Limb (tissue), 2 donors: ENCODE data around the gene SERGEF.
A peak's percentile ranks its signal among the peaks of the same experiment; 100 is the strongest.

Experiments
- DNase-seq, 2 donors: peaks; one replicate each; pipeline ENCODE4 v3.0.0-alpha.2; 2016; ENCODE audit errors: extremely low spot score in 2 of 2

SERGEF gene

GRCh38 chr11:17751558-17751957, 261.3 kb downstream of the SERGEF start:
- DNase-seq: no peak

- DNase-seq: peak in 1 of 2 donors; percentile 9
Measured at GRCh38 chr11:17750801-17751165, 262.1 kb downstream of the SERGEF start.

- peak in 1 of 2 donors; percentile 14 for DNase-seq
Measured at GRCh38 chr11:17750013-17750800, 262.6 kb downstream of the SERGEF start.

- peak in 1 of 2 donors; percentile 21 for DNase-seq
Measured at GRCh38 chr11:17748761-17749721, 263.8 kb downstream of the SERGEF start.

- no peak for DNase-seq
Measured at GRCh38 chr11:17748044-17748443, 264.8 kb downstream of the SERGEF start.

GRCh38 chr11:17747131-17747955, 265.5 kb downstream of the SERGEF start:
- peak in 1 of 2 donors; percentile 25 for DNase-seq

GRCh38 chr11:17746096-17746495, 266.8 kb downstream of the SERGEF start:
- peak in 1 of 2 donors; percentile 9 for DNase-seq

- peak in 1 of 2 donors; percentile 19 for DNase-seq
Measured at GRCh38 chr11:17745023-17745772, 267.6 kb downstream of the SERGEF start.

GRCh38 chr11:17744151-17744940, 268.5 kb downstream of the SERGEF start:
- peak in 1 of 2 donors; percentile 20 for DNase-seq

GRCh38 chr11:17743808-17744119, 269.1 kb downstream of the SERGEF start:
- no peak for DNase-seq

GRCh38 chr11:17743026-17743807, 269.6 kb downstream of the SERGEF start:
- peak in 1 of 2 donors; percentile 15 for DNase-seq

- DNase-seq: peak in 1 of 2 donors; percentile 9
Measured at GRCh38 chr11:17742019-17742418, 270.8 kb downstream of the SERGEF start.

GRCh38 chr11:17741487-17741886, 271.4 kb downstream of the SERGEF start:
- DNase-seq: peak in 1 of 2 donors; percentile 14

GRCh38 chr11:17740649-17741235, 272.1 kb downstream of the SERGEF start:
- DNase-seq: peak in 1 of 2 donors; percentile 23

GRCh38 chr11:17739945-17740338, 272.9 kb downstream of the SERGEF start:
- no peak for DNase-seq

- DNase-seq: peak in 1 of 2 donors; percentile 25
Measured at GRCh38 chr11:17738151-17738973, 274.5 kb downstream of the SERGEF start.
